Memory B cell (primary cell): ENCODE measurements around the gene RNF141.

ENCODE experiments used
- ATAC-seq: fragments of 150-1000 bp; cut with Tn5 transposase; 2 replicates; pipeline ENCODE4 v1.10.0; 2021; ENCODE audit warnings: low read depth, mild to moderate bottlenecking, moderate library complexity
- DNase-seq, 2 donors: peaks; one replicate each; pipeline ENCODE4 v3.0.0; 2022; ENCODE audit warnings: low spot score in 2 of 2
- H3K27ac Mint-ChIP-seq: one replicate; pipeline ENCODE4 v1.8.0; 2022; ENCODE audit warnings: mild to moderate bottlenecking, moderate library complexity, mixed read lengths
- H3K27me3 Mint-ChIP-seq: one replicate; pipeline ENCODE4 v1.8.0; 2022; ENCODE audit warnings: mixed read lengths
- H3K36me3 Mint-ChIP-seq: one replicate; pipeline ENCODE4 v1.8.0; 2022; ENCODE audit warnings: mild to moderate bottlenecking, mixed read lengths
- H3K4me1 Mint-ChIP-seq: one replicate; pipeline ENCODE4 v1.8.0; 2022; ENCODE audit warnings: mixed read lengths
- H3K4me3 Mint-ChIP-seq: one replicate; pipeline ENCODE4 v1.8.0; 2022; ENCODE audit warnings: mild to moderate bottlenecking, moderate library complexity, mixed read lengths
- H3K9me3 Mint-ChIP-seq: one replicate; pipeline ENCODE4 v1.8.0; 2022; ENCODE audit warnings: mixed read lengths

The RNF141 gene

DNA sequence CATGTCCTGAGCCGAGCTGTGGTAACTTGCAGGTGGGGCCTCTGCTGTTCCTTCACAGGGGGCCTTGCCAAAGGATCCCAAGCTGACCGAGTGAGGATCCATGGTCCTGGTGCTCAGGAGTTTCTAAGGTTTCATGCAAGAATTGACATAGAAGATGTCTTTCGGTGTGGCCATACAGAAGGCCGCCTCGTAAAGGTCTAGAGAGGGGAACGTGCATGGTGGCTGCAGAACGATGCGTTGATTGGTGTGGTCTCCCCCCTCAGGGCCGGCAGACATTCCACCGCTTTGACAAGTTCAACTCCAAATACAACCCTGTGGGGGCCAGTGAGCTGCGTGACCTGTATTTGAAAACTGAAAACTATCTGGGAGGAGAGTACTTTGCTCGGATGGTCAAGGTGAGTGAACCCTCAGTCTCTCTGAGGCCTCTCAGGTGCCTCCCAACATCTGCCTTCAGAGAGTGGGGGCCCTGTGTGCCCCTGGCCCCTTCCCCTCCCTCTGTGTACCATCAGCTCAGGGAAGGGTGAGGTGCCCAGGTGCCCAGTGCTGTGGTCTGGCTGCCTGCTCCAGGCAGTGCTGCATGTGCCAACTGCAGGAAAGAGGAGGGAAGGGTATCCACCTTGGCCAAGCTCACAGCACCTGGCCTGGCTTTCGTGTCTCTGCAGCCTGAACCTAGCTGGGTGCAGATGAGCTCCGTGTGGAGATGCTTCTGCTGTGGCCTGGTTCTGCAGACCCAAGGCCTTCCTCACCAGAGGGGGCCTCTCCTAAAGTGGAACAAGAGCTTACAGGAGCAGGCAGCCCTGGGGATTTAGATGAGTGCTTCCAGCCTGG, 46.1 kb downstream of the RNF141 start:
- peak in 1 of 2 donors; percentile 6 for DNase-seq
- no peak for ATAC-seq
- Mint-ChIP-seq H3K4me3 (no peak overlapping the region), H3K36me3 (peaks cover 51% of the 10 kb centered on the region), H3K27ac (no peak overlapping the region), H3K9me3 (no peaks in the 10 kb centered on the region), H3K4me1 (peaks cover 13% of the 10 kb centered on the region), H3K27me3 (no peaks in the 10 kb centered on the region)

DNA sequence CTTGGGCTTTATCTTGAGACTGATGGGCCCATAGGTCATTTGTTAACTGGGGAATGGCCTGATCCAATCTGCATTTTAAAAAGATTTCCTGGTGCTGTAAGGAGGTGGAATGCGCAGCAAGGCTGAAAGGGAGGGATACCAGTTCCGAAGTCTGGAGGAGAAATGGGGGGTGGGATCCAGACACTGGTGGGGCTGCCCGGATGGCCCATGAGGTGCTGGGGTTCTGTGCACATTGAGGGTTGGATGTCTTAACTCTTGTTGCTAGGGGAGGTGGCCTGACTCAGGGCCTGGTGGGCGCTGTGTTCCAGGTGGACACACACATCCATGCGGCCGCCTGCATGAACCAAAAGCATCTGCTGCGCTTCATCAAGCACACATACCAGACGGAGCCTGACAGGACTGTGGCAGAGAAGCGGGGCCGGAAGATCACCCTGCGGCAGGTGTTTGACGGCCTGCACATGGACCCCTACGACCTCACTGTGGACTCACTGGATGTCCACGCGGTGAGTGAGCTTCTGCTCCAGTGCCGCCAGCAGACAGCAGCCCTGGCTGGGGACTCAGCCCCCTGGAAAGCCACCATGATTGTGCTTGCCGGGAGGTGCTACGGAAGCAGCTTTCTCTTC, 47.8 kb downstream of the RNF141 start:
- ATAC-seq (no peak), DNase-seq (no peak)
- H3K27me3 Mint-ChIP-seq: no peaks in the 10 kb centered on the region
- no peak overlapping the region for H3K4me3 Mint-ChIP-seq
- H3K9me3 Mint-ChIP-seq: no peaks in the 10 kb centered on the region
- peaks cover 23% of the 10 kb centered on the region for H3K4me1 Mint-ChIP-seq
- H3K27ac Mint-ChIP-seq: peak overlapping the region; percentile 61
- peaks cover 51% of the 10 kb centered on the region for H3K36me3 Mint-ChIP-seq

DNA sequence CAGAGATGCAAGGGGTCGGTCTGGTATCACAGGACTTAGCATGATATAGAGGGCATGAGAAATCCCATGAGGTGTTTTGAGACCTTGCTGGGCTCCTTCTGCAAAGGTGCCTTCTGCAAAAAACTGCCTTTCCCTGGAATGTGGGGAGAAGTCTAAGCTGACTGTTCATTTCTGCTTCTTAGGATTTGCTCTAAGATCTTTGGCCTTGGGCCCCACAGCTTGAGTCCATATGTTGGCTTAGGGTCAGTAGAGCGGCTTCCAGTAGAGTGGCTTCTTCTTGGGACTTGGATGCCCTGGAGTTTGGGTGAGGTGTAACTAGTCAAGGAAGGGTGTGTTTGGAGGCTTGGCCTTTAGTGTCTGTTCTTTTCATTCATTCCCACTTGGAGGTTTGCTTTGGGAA, 48.9 kb downstream of the RNF141 start:
- Mint-ChIP-seq H3K27me3 (no peaks in the 10 kb centered on the region), H3K9me3 (no peaks in the 10 kb centered on the region), H3K4me1 (peaks cover 29% of the 10 kb centered on the region), H3K4me3 (no peak overlapping the region), H3K36me3 (peaks cover 52% of the 10 kb centered on the region), H3K27ac (peak overlapping the region; percentile 61)
- no peak for ATAC-seq
- DNase-seq: no peak

DNA sequence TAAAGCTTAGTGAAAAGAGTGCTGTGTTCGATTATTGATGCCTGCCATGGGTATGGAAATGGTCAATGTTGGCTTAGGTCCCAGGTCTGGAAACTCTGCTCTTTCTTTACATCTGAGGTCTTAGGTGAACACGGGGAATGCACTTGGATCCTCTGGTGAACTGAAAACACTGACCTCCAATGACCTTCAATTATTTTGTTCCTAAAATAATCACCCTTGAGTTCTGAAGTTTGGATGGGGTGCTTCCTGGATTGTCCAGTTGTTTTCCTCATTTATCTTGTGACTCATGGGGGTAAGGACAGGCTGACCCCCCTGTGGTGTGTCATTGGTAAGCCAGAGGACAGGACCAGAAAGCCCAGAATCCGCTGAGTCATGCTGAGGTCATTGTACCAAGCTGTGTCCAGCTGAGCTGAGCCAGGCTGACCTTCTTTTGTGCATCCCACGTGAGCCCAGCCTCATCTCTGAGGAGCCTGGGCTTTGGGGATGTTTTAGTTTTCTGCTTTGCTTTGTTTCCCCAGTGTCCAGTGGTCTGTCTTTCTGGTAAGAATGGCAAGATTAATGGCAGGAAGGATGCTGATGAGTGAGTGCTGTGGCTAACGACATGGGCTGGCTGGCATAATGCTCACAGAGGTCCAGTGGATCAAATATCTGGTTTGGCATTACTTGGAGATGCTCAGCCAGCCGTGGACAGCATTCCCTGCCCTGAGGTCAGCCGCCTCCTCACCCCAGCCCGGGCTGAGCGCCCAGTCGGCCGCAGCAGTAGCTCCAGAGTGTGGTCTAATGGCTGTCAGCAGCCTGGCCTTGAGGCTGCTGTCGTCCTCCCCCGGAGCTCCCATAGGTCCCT, 50.4 kb downstream of the RNF141 start:
- Mint-ChIP-seq H3K4me3 (no peak overlapping the region), H3K4me1 (peaks cover 29% of the 10 kb centered on the region), H3K27me3 (no peaks in the 10 kb centered on the region), H3K36me3 (peaks cover 56% of the 10 kb centered on the region), H3K9me3 (no peaks in the 10 kb centered on the region), H3K27ac (peak overlapping the region; percentile 99)
- DNase-seq (no peak), ATAC-seq (no peak)

DNA sequence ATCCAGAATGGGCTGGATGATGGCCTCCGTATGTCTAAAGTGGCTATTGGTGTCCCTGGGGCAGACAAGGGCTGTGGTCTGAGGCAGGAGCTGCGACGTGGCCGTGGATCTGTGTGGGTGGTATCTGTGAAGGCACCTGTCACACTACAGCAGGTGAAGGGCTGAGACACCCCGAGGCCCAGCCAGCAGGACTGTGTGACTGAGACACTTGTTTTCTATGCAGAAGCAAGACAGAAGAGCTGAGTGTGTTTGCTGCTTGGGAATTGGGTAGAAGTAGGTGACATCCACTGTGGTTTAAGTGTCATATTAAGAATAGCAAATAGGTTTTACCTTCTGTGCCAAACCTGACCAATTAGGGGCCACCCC, 51.0 kb downstream of the RNF141 start:
- ATAC-seq: no peak
- no peaks in the 10 kb centered on the region for H3K27me3 Mint-ChIP-seq
- H3K4me3 Mint-ChIP-seq: no peak overlapping the region
- no peak for DNase-seq
- H3K36me3 Mint-ChIP-seq: peaks cover 57% of the 10 kb centered on the region
- peak overlapping the region; percentile 99 for H3K27ac Mint-ChIP-seq
- H3K4me1 Mint-ChIP-seq: peaks cover 29% of the 10 kb centered on the region
- H3K9me3 Mint-ChIP-seq: no peaks in the 10 kb centered on the region

DNA sequence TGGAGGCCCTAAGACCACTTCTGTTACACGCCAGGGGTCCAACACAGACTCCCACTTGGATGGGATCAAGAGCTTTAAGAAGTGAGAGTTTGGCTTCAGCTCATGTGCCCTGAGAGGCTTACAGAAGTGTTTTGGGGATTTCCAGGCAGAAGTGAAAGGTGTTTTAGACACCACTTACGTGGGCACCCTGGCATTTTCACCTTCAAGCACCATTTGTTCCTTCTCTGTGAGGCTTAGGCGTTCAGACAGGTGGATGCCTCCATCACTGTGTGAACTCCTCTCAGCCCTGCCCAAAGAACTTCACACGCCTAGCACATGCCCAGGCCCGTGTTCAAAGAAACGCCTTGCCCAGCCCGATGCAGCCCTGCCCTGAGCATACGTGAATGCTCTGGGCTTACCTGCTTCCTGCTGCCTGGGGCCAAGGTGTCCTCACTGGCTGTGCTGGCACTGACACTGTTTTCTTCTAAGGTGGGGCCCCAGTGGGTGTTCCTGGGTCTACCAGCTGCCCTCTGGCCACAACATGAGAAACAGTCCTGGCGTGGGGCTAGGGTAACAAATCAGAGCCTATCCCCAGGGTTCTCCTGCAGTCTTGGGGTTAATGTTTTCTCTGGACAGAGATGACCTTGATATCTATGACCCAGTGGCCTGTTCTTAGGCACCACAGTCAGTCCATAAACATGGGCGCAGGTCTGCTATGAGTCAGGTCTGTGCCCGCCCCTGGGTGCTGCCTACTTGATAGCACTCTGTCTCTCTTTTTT, 51.9 kb downstream of the RNF141 start:
- Mint-ChIP-seq H3K4me3 (no peak overlapping the region), H3K27ac (peak overlapping the region; percentile 99), H3K9me3 (no peaks in the 10 kb centered on the region), H3K36me3 (peaks cover 59% of the 10 kb centered on the region), H3K4me1 (peaks cover 29% of the 10 kb centered on the region), H3K27me3 (no peaks in the 10 kb centered on the region)
- DNase-seq (peak; percentile 62 to 77), ATAC-seq (peak; percentile 93)

DNA sequence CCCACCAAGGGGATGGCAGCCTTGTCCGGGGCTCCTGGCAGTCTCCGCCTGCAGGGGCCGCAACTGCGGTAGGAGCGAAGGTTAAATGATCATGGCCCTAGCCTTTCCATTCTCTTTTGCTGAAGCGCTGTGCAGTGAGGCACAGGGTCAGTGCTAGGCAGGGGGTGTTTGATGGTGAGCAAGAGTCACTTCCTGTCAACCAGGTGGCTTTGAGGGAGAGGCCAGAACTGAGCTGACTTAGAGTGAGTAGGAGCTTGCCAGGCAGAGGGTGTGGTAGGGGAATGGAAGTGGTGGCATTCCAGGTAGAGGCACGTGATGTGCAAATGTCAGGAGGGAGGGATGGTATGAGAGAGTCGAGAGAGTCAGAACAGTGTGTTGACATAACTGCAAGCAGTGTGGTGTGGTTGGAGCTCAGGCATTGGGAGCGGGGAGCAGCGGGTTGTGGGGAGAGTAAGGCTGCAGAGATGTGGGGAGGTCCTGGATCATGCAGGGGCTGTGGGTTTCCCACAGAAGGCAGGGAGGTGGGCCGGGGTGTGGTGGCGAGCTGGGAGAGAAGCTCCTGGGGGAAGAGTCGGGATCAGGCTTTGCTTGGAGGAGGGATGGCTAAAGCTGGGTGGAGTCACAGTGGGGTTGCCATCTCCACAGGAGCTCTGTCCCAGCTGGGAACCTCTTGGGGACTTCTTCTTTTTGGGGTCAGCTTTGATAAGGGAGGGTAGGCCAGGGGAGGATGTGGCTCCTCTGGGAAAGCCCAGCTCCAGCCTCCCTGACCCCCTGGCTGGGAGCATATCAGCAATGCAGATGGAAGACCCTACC, 52.7 kb downstream of the RNF141 start:
- peak overlapping the region; percentile 43 for H3K4me3 Mint-ChIP-seq
- no peaks in the 10 kb centered on the region for H3K9me3 Mint-ChIP-seq
- peak overlapping the region; percentile 99 for H3K27ac Mint-ChIP-seq
- no peaks in the 10 kb centered on the region for H3K27me3 Mint-ChIP-seq
- peaks cover 29% of the 10 kb centered on the region for H3K4me1 Mint-ChIP-seq
- peak; percentile 32 for ATAC-seq
- DNase-seq: no peak
- H3K36me3 Mint-ChIP-seq: peaks cover 56% of the 10 kb centered on the region

DNA sequence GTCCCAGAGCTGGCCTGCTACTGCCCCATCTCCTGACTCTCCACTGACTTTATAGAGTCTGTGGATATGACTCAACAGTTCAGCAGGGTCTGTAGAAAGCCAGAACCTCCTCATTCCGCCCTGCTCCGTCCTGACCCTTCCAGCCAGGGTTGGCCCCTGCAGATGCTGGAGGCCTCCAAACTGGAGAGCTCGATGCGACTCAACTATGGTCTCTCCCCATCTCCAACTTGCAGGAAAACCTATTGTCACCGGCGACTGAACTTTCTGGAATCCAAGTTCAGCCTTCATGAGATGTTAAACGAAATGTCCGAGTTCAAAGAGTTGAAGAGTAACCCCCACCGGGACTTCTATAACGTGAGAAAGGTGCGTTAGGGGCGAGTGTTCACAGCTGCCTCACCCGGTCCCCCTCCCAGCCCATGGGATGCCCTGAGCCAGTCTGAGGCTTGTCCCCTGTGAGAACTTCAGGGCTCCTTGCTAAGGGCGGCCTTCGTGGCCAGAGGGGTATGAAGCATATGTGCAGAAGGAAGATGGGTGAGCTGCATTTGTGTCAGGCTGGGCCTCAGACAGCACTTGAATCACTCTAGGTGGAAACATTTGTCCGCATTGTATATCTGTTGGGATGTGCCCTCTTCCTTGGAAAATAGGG, 53.9 kb downstream of the RNF141 start:
- DNase-seq (no peak), ATAC-seq (no peak)
- no peaks in the 10 kb centered on the region for H3K9me3 Mint-ChIP-seq
- no peak overlapping the region for H3K4me3 Mint-ChIP-seq
- H3K27me3 Mint-ChIP-seq: no peaks in the 10 kb centered on the region
- H3K36me3 Mint-ChIP-seq: peaks cover 52% of the 10 kb centered on the region
- peak overlapping the region; percentile 99 for H3K27ac Mint-ChIP-seq
- H3K4me1 Mint-ChIP-seq: peaks cover 31% of the 10 kb centered on the region

DNA sequence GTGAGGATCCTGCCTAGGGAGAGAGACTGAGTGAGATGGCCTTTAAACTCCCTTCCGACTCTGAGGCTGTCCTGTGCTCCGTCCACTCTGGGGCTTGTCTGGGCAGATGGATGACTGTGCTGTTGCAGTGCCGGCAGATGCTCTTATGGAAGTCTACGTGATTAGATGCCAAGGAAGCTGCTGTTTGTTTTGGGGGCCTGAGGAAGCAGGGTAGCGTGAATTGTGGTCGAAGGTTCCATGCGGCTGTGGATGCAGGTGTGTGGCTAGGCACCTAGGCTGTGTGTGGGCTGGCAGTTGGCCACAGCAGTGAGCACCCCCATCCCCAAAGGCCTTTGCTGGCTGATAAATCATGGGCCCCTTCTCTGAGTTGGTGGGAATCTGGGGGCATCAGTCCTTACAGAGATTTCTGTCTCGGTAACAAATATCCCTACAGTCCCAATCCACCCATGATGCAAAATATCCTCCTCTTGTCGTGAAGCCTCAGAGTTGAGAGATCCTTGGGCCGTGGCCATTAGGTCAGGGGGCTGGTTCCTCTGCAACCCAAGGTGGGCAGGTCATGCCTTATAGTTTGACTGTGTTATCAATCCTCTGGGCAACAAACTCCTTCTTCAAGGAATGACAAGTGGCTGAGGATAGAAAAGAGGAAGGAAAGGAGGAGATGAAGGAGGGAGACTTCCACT, 54.7 kb downstream of the RNF141 start:
- Mint-ChIP-seq H3K27me3 (no peaks in the 10 kb centered on the region), H3K4me3 (no peak overlapping the region), H3K27ac (peak overlapping the region; percentile 99), H3K4me1 (peaks cover 29% of the 10 kb centered on the region), H3K9me3 (no peaks in the 10 kb centered on the region), H3K36me3 (peaks cover 49% of the 10 kb centered on the region)
- ATAC-seq: no peak
- DNase-seq: no peak

DNA sequence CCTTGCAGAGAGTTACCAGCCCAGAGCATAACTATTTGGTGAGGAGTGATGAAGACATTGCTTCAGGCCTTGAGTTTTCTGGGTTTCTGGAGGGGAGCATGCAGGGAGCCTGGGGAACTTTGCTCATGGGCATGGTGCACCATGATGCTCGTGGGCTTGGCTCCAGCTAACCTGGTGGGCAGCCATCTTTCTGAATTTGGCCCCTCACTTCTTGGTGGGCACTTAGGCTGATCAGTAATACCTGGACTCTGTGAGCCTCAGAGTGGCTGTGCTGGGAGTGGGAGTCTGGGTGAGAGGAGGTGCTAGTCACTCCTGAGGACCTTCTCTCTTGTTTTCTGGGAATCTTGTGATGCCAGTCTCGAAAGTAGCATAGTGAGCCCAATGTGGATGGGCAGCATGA, 55.3 kb downstream of the RNF141 start:
- Mint-ChIP-seq H3K27ac (peak overlapping the region; percentile 99), H3K9me3 (no peaks in the 10 kb centered on the region), H3K4me3 (no peak overlapping the region), H3K27me3 (no peaks in the 10 kb centered on the region), H3K4me1 (peaks cover 30% of the 10 kb centered on the region), H3K36me3 (peaks cover 48% of the 10 kb centered on the region)
- no peak for DNase-seq
- no peak for ATAC-seq

DNA sequence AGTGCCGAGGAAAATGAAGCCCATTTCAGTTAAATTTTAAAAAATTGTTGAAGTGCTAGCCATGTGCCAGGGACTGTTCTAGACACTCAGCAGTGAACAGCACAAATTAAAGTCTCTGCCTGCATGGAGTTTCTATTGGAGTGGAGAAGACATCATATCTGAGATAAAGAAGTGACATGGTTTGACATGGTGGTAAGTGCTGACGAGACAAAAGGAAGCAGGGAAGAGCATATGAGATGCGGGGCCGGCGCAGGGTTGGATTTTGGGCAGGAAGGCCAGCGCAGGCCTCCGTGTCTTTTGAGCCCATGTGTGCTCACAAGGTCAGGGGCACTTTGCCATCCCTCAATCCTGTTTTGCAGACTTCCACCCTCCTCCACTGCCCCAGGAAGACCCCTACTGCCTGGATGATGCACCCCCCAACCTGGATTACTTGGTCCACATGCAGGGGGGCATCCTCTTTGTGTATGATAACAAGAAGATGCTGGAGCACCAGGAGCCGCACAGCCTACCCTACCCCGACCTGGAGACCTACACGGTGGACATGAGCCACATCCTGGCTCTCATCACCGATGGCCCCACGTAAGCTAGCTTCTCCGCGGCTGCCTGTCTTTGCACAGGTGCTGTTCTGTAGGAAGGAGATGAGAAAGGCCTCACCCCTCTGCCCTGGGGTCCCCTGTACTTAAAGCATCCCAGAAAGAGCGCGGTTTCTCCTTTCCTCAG, 56.4 kb downstream of the RNF141 start:
- Mint-ChIP-seq H3K36me3 (peaks cover 48% of the 10 kb centered on the region), H3K27ac (peak overlapping the region; percentile 99), H3K4me3 (no peak overlapping the region), H3K27me3 (no peaks in the 10 kb centered on the region), H3K4me1 (peaks cover 26% of the 10 kb centered on the region), H3K9me3 (no peaks in the 10 kb centered on the region)
- no peak for DNase-seq
- no peak for ATAC-seq

DNA sequence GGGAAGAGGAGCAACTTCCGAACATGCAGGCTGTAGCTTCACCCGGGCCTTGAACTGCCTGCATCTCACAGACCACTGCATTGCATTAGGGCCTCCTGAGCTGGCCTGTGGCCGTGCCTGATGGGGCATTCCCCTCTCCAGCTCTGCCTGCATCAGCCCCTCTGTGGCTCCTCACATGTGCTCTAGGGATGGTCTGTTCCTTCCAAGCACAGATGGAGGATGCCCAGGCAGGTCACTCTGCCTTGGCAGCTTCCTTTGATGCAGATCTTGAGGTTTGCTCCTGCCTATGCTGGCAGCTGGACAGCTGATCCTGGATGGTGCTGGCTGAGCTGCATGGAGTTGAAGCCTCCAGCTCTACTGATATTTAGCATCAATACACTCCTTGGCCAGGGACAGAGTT, 57.4 kb downstream of the RNF141 start:
- no peaks in the 10 kb centered on the region for H3K9me3 Mint-ChIP-seq
- H3K4me1 Mint-ChIP-seq: peaks cover 19% of the 10 kb centered on the region
- no peaks in the 10 kb centered on the region for H3K27me3 Mint-ChIP-seq
- H3K4me3 Mint-ChIP-seq: no peak overlapping the region
- no peak overlapping the region for H3K27ac Mint-ChIP-seq
- DNase-seq: no peak
- ATAC-seq: no peak
- H3K36me3 Mint-ChIP-seq: peaks cover 51% of the 10 kb centered on the region
